ENCODE measurements around the gene NLK. TPM values are rescaled to one million over a fixed set of nuclear protein-coding genes. Genes with fewer than 3 reads are reported as not detected.

NLK gene
- total RNA-seq, 4 donors from 2014 or later, result 7.7 to 20.8 (median 11.5) TPM

GRCh38 chr17:28131599-28131998, 89.1 kb downstream of the NLK start:
- H3K4me3 ChIP-seq, result no peak overlapping the region
- peaks cover 10% of the 10 kb centered on the region for H3K36me3 ChIP-seq
- 80% methylated on average over 4 of the region's 4 CpGs for WGBS
- H3K4me1 ChIP-seq, result no peaks in the 10 kb centered on the region
- no peak for DNase-seq (ENCODE audit: low spot score in 2 of 2)
- no peaks in the 10 kb centered on the region for H3K9me3 ChIP-seq
- no peak overlapping the region for H3K27ac ChIP-seq
- no peaks in the 10 kb centered on the region for H3K27me3 ChIP-seq
- TF ChIP-seq POLR2A (IDR thresholded peaks at IDR 0.05) (no peak), EP300 (IDR thresholded peaks at IDR 0.05) (no peak), POLR2AphosphoS5 (IDR thresholded peaks at IDR 0.05) (no peak)
- TF ChIP-seq, protein P1, sequence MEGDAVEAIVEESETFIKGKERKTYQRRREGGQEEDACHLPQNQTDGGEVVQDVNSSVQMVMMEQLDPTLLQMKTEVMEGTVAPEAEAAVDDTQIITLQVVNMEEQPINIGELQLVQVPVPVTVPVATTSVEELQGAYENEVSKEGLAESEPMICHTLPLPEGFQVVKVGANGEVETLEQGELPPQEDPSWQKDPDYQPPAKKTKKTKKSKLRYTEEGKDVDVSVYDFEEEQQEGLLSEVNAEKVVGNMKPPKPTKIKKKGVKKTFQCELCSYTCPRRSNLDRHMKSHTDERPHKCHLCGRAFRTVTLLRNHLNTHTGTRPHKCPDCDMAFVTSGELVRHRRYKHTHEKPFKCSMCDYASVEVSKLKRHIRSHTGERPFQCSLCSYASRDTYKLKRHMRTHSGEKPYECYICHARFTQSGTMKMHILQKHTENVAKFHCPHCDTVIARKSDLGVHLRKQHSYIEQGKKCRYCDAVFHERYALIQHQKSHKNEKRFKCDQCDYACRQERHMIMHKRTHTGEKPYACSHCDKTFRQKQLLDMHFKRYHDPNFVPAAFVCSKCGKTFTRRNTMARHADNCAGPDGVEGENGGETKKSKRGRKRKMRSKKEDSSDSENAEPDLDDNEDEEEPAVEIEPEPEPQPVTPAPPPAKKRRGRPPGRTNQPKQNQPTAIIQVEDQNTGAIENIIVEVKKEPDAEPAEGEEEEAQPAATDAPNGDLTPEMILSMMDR (IDR thresholded peaks at IDR 0.05), result no peak

- Histone ChIP-seq H3K27me3 (no peaks in the 10 kb centered on the region), H3K36me3 (peaks cover 8% of the 10 kb centered on the region), H3K4me3 (no peak overlapping the region), H3K4me1 (no peaks in the 10 kb centered on the region), H3K9me3 (no peaks in the 10 kb centered on the region), H3K27ac (no peak overlapping the region)
- TF ChIP-seq POLR2A (IDR thresholded peaks at IDR 0.05) (no peak), POLR2AphosphoS5 (IDR thresholded peaks at IDR 0.05) (no peak), EP300 (IDR thresholded peaks at IDR 0.05) (no peak)
- TF ChIP-seq, protein P1 (IDR thresholded peaks at IDR 0.05), result no peak
- DNase-seq (ENCODE audit: low spot score in 2 of 2), result no peak
Observed at GRCh38 chr17:28133562-28133970, 91.1 kb downstream of the NLK start.

GRCh38 chr17:28136923-28137322, 94.4 kb downstream of the NLK start:
- H3K4me3 ChIP-seq, result no peak overlapping the region
- H3K9me3 ChIP-seq, result no peaks in the 10 kb centered on the region
- H3K27me3 ChIP-seq, result no peaks in the 10 kb centered on the region
- H3K36me3 ChIP-seq, result peaks cover 8% of the 10 kb centered on the region
- no peak overlapping the region for H3K27ac ChIP-seq
- DNase-seq (ENCODE audit: low spot score in 2 of 2), result no peak
- no peaks in the 10 kb centered on the region for H3K4me1 ChIP-seq
- 95% methylated on average over 3 of the region's 3 CpGs for WGBS
- TF ChIP-seq POLR2A (IDR thresholded peaks at IDR 0.05), result no peak
- TF ChIP-seq, protein P1 (IDR thresholded peaks at IDR 0.05), result no peak
- no peak for TF ChIP-seq EP300 (IDR thresholded peaks at IDR 0.05)
- no peak for TF ChIP-seq POLR2AphosphoS5 (IDR thresholded peaks at IDR 0.05)

DNA sequence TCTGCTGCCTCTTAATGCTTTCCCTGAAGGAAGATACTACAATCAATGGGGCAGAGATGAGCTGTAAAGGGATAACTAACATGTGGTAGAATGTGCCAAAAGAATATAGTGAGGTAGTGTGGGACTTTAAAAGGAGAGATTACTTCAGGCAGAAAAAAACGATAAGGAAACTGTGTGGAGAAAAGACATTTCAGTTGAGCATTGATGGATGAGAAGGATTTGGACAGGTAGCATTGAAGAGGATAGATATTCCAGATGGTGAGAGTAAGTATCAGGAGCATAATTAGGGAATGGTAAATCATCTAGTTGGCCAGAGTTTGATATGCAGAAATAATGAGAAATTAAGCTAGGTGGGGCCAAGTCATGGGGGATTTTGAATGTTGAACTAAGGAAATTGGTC, 97.3 kb downstream of the NLK start:
- DNase-seq (ENCODE audit: low spot score in 2 of 2), result no peak
- 79% methylated on average over 1 of the region's 1 CpG for WGBS
- no peaks in the 10 kb centered on the region for H3K9me3 ChIP-seq
- H3K27ac ChIP-seq, result no peak overlapping the region
- no peaks in the 10 kb centered on the region for H3K4me1 ChIP-seq
- H3K4me3 ChIP-seq, result no peak overlapping the region
- TF ChIP-seq, protein P1 (IDR thresholded peaks at IDR 0.05), result no peak
- no peak for TF ChIP-seq POLR2AphosphoS5 (IDR thresholded peaks at IDR 0.05)
- TF ChIP-seq POLR2A (IDR thresholded peaks at IDR 0.05), result no peak
- no peak for TF ChIP-seq EP300 (IDR thresholded peaks at IDR 0.05)
- H3K36me3 ChIP-seq, result no peaks in the 10 kb centered on the region
- H3K27me3 ChIP-seq, result no peaks in the 10 kb centered on the region

DNA sequence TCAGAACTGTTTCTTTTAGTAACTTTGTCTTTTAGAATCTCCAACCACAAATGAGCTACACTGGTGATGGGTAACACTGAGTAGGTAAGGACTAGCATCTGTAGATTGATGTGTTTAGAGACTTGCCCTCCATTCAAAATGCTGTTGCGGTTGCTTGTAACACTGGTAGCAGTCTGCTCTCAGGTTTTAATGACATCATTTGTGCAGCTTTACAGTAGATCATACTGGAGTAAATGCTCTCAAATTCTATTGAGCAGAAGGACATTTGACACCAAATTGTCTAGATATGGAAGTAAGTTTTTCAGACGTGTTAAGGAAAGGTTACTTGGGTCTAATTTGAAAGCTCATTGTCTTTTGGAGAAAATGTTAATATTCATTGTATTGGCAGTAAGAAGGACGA, 98.8 kb downstream of the NLK start:
- no peak for DNase-seq (ENCODE audit: low spot score in 2 of 2)
- Histone ChIP-seq H3K27me3 (no peaks in the 10 kb centered on the region), H3K9me3 (no peaks in the 10 kb centered on the region), H3K27ac (no peak overlapping the region), H3K4me1 (no peaks in the 10 kb centered on the region), H3K4me3 (no peak overlapping the region), H3K36me3 (no peaks in the 10 kb centered on the region)
- no peak for TF ChIP-seq EP300 (IDR thresholded peaks at IDR 0.05)
- no peak for TF ChIP-seq POLR2A (IDR thresholded peaks at IDR 0.05)
- TF ChIP-seq, protein P1 (IDR thresholded peaks at IDR 0.05), result no peak
- no peak for TF ChIP-seq POLR2AphosphoS5 (IDR thresholded peaks at IDR 0.05)
- 90% methylated on average over 3 of the region's 3 CpGs for WGBS

Data from suprapubic skin (tissue), 4 donors.